GM13976 (cell line): ENCODE results near the gene TKT.

Experiments used
- DNase-seq: peaks from one replicate; pipeline ENCODE4 v3.0.0; 2012; ENCODE audit warnings: low spot score
- in situ Hi-C: fragments of 300-500 bp; cut with MboI; formaldehyde crosslinking; loops from one replicate; pipeline ENCODE4 v1.12.0; 2022; ENCODE audit warnings: low sequenced_read_pairs, mixed read lengths, inconsistent platforms; ENCODE audit not compliant: unreplicated experiment
- TF ChIP-seq, protein P1 (sequence below): IDR thresholded peaks from 2 replicates; pipeline ENCODE4 v1.5.1; 2012; ENCODE audit warnings: borderline replicate concordance, mild to moderate bottlenecking; ENCODE audit not compliant: insufficient read depth; ENCODE audit errors: extremely low read depth, missing control alignments, control extremely low read depth

TKT gene

DNA sequence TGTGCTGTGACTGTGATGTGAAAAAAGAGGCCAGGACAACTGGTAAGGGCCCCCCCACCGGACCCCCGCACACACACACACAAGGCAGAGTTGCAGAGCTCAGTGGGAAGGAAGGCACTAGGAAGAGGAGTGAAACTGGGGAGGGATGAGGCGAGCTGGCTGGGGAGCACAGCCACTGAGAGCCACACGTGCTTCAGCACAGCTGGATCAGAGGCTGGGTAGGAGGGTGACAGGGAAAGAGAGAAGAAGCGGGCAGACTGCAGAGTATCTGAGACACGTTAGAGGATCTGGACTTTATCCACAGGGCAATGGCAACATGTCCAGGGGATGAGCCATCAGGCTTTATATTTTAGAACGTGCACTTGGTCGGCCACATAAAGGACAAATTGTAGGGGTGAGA lies 38.0 kb upstream of the TKT start:
- no peak for DNase-seq
- TF ChIP-seq, protein P1, sequence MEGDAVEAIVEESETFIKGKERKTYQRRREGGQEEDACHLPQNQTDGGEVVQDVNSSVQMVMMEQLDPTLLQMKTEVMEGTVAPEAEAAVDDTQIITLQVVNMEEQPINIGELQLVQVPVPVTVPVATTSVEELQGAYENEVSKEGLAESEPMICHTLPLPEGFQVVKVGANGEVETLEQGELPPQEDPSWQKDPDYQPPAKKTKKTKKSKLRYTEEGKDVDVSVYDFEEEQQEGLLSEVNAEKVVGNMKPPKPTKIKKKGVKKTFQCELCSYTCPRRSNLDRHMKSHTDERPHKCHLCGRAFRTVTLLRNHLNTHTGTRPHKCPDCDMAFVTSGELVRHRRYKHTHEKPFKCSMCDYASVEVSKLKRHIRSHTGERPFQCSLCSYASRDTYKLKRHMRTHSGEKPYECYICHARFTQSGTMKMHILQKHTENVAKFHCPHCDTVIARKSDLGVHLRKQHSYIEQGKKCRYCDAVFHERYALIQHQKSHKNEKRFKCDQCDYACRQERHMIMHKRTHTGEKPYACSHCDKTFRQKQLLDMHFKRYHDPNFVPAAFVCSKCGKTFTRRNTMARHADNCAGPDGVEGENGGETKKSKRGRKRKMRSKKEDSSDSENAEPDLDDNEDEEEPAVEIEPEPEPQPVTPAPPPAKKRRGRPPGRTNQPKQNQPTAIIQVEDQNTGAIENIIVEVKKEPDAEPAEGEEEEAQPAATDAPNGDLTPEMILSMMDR, result no peak
- in situ Hi-C loops, result no loop called here

GRCh38 chr3:53288214-53288613 lies 32.4 kb upstream of the TKT start:
- in situ Hi-C loops, result no loop called here
- no peak for DNase-seq
- TF ChIP-seq, protein P1, result no peak

- in situ Hi-C loops, result no loop called here
- TF ChIP-seq, protein P1, result no peak
- DNase-seq, result no peak
Measured at GRCh38 chr3:53287131-53287629, 31.4 kb upstream of the TKT start.

- TF ChIP-seq, protein P1, result no peak
- DNase-seq, result no peak
- in situ Hi-C loops, result no loop called here
Measured at GRCh38 chr3:53286727-53287126, 30.9 kb upstream of the TKT start.

- TF ChIP-seq, protein P1, result no peak
- DNase-seq, result no peak
- in situ Hi-C loops, result no loop called here
Measured at GRCh38 chr3:53282581-53282980, 26.8 kb upstream of the TKT start.

- TF ChIP-seq, protein P1, result no peak
- in situ Hi-C loops, result no loop called here
Measured at GRCh38 chr3:53278667-53279066, 22.8 kb upstream of the TKT start.

More at GRCh38 chr3:53278667-53279066, 22.8 kb upstream of the TKT start:
- no peak for DNase-seq
